M059J (cell line): ENCODE measurements around the gene PCSK9. TPM values are rescaled to one million over a fixed set of nuclear protein-coding genes. Genes with fewer than 3 reads are reported as not detected.

Experiments
- DNase-seq: peaks from one replicate; pipeline ENCODE4 v3.0.0-alpha.2; 2012; ENCODE audit warnings: low read depth
- total RNA-seq: library from RNA; depleted of rRNA; stranded (reverse); fragments of >200 nt; shearing (Covaris generic); gene quantifications from 2 replicates; pipeline ENCODE4 v1.2.3, GENCODE V29; 2014; rRNA removed

Gene PCSK9
- 1.7 and 3.0 TPM in 2 replicates for total RNA-seq

DNA sequence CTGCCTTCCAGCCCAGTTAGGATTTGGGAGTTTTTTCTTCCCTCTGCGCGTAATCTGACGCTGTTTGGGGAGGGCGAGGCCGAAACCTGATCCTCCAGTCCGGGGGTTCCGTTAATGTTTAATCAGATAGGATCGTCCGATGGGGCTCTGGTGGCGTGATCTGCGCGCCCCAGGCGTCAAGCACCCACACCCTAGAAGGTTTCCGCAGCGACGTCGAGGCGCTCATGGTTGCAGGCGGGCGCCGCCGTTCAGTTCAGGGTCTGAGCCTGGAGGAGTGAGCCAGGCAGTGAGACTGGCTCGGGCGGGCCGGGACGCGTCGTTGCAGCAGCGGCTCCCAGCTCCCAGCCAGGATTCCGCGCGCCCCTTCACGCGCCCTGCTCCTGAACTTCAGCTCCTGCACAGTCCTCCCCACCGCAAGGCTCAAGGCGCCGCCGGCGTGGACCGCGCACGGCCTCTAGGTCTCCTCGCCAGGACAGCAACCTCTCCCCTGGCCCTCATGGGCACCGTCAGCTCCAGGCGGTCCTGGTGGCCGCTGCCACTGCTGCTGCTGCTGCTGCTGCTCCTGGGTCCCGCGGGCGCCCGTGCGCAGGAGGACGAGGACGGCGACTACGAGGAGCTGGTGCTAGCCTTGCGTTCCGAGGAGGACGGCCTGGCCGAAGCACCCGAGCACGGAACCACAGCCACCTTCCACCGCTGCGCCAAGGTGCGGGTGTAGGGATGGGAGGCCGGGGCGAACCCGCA lies at the start of gene PCSK9:
PCSK9 (plus strand) TSS at position 207 of the 741 bp plus-strand sequence; CDS start at position 497, 290 bp downstream.
- DNase-seq = no peak

- peak; percentile 45 for DNase-seq
Measured at GRCh38 chr1:54989968-54990810, 49.2 kb upstream of the PCSK9 start.

DNA sequence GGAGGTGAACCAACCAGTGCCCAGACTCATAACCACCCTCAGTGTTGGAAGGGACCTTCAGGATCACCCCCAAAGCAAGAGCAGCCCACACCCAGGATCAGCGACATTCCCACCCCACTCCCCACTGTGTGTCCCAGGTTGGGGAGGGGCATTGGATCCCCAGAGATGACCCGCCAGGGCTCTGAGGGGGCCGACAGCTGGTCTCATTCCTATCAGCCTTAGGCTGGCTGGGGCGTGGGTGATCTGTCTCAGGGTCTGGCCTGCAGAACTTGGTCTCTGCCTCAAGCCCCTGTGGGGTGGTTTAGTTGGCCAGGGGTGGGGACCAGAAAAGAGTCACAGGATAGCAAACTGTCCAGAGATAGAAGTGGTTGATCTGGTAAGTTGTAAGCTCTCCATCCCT lies 48.4 kb upstream of the PCSK9 start:
- no peak for DNase-seq

DNA sequence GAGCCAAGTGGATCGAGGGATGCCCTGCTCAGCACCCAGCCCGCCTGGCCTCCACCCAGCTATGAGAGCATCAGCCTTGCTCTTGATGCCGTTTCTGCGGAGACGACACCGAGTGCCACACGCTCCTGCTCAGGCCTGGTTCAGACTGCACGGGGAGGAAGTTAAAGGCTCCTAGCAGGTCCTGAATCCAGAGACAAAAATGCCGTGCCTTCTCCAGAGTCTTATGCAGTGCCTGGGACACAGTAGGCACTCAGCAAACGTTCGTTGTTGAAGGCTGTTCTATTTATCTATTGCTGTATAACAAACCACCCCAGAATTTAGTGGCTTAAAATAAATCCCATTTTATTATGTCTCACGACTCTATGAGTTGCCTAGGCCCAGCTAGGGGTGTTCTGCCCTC lies 47.4 kb upstream of the PCSK9 start:
- DNase-seq = no peak

DNA sequence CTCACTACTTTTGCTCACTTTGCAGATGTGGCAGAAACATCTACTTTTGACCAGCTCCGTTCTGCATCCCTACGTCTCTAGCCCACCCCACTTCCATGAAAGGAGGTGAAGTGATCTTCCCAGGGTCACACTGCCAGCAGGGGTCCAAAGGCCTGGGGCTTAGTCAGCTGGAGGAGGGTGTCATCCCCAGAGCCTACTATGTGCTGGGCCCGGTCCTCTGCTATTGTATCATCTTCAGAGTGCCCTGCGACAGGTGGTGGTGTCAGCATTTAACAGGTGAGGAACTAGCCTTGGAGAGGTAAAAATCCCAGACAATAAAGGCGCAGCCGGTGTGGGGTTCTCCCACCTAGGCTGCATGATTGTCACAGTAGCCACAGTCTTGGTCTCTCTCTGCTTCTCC lies 46.2 kb upstream of the PCSK9 start:
- no peak for DNase-seq

GRCh38 chr1:54994355-54994990 lies 44.9 kb upstream of the PCSK9 start:
- DNase-seq = no peak

GRCh38 chr1:54995013-54995760 lies 44.2 kb upstream of the PCSK9 start:
- DNase-seq = no peak

DNA sequence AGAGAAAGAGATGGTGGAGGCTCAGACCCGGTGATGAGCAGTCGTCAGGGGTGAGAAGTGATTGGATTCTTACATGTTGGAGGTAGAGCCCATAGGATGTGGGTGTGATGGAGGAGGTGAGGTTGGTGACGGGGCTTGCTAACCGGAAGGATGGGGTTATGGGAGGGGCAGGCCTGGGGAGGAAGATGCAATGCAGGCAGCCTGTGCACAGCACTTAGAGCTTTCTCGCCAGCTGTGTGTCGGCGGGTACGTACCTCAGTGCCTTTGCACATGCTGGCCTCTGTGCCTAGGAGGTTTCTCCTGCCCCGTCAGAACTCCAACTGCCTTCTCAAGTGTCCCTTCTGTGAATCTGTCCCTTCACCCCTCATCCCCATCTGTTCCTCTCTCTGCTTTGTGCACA lies 43.5 kb upstream of the PCSK9 start:
- no peak for DNase-seq

DNA sequence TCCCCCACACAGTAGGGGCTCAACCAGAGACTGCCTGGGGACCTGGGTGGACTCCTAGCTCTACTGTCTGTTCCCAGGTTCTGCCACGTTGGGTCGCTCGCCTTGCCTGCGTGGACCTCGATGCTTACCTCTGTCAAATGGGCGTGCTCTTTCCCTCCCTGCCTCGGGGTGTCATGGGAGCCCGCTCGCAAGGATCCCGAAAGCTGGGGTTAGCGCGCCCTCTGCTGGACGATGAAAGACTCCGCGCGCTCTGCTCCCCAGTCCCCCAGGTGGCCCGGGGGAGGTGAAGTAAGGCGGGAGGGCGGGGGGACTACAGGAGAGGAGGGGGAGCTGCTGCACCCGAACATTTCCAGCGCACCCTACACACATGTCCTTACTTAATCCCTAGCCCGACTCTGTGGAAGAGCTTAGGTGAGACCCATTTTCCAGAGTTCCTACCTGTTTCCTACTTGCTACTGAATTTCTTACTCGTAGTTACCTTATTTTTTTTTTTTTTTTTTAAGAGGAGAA lies 42.9 kb upstream of the PCSK9 start:
- peak; percentile 73 for DNase-seq

DNA sequence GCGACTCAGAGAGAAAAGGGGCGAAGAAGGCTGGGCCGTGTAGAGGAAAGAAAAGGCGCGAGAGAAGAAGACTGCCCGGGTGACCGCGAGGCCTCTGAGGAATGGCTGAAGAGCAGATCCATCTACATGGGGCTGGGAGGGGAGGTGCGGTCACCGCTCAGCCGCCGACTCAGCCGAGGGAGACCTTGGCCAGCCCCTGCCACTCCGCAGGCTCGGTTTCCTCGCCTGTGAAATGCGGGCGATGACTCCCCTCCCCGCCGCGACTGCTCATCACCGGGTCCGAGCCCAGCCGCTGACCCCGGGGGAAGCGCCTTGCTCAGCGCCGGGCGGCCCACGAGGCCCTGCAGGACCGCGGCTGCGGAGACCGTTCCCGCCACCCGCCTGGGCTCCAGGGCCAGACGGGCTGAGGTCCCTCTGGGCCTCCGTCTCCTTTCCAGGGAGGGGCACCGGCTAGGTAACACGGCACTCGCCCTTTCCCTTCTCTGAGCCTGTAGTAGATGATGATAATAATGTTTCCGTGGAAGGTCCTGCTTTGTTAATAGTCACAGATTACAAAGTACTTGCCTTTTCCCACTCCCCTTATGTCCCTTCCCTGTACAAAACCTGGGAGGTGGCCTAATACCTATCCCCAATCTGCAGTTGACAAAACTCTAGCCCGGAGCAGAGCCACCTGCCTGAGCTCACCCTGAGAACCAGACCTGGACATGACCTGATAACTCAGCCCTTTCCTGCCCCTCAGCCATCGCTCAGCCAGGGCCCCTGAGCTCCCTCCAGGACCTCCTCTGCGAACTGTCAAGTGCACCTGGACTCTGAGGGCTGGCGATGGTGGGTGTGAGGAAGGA lies 42.3 kb upstream of the PCSK9 start:
- peak; percentile 31 for DNase-seq

DNA sequence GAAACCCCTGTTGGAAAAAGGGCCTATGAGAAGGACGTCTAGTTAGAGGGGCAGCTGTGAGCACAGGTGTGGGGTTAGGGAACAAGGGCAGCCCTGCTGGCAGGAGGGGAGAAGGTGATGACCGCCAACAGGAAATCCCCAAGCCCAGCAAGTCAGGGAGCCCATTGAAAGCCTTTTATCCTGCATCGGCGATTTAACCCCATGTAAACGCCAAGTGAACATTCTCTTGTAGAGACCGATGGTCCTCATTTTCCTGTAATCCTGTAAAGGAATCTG lies 41.7 kb upstream of the PCSK9 start:
- no peak for DNase-seq

DNA sequence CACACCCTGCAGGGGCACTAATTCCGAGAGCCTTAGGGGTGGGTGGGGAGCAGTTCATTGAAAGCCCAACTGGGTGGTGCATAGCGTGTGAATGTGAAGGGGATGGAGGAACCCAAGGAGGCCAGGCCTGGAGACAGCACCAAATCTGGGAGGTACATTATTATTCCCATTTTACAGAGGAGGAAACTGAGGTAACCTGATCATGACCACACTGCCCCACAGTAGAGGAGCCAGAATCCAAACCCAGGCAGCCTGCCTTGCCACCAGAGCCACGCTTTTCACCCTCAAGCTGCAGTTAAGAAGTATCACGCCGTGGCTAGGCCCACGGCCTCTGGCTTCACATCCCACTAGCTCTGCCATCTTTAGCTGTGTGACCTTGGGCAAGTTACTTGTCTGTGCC lies 41.2 kb upstream of the PCSK9 start:
- DNase-seq = no peak

GRCh38 chr1:54998677-54999076 lies 40.7 kb upstream of the PCSK9 start, which contains the start of gene BSND:
Gene BSND (plus strand): TSS chr1:54998933. CDS start chr1:54999187, 254 bp downstream.
- DNase-seq = no peak

GRCh38 chr1:55000110-55001085 lies 39.0 kb upstream of the PCSK9 start:
- no peak for DNase-seq

GRCh38 chr1:55001311-55001710 lies 38.0 kb upstream of the PCSK9 start:
- no peak for DNase-seq

DNA sequence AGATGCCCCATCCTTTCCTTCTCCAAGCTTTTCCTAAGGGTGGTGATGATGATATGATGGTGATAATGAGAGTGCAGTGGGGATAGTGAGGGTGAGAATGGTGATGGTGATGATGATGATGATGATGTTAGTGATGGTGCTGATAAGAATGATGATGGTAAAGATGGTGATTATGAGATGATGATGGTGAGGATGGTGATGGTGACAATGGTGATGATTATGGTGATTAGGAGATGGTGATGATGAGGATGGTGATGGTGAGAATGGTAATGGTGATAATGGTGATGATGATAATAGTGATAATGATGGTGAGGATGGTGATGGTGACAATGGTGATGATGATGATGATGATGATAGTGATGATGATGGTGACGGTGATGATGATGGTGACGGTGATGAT lies 36.7 kb upstream of the PCSK9 start:
- no peak for DNase-seq

GRCh38 chr1:55005351-55006140 lies 33.8 kb upstream of the PCSK9 start:
- no peak for DNase-seq

GRCh38 chr1:55006931-55007330 lies 32.4 kb upstream of the PCSK9 start:
- DNase-seq = no peak

GRCh38 chr1:55007625-55008024 lies 31.7 kb upstream of the PCSK9 start:
- DNase-seq = peak; percentile 79
